H1 (cell line): ENCODE measurements around the gene CALD1. TPM values are rescaled to one million over a fixed set of nuclear protein-coding genes. Genes with fewer than 3 reads are reported as not detected.

ENCODE experiments used
- CTBP2 ChIP-seq: IDR thresholded peaks from 2 replicates; pipeline ENCODE4 v1.7.0; 2011; ENCODE audit warnings: borderline replicate concordance, mild to moderate bottlenecking, moderate library complexity, mixed read lengths, low read length; ENCODE audit not compliant: insufficient read depth, insufficient read length
- RBBP5 ChIP-seq: IDR thresholded peaks from 2 replicates; pipeline ENCODE4 v1.7.1; 2012; ENCODE audit warnings: low read depth, mild to moderate bottlenecking, inconsistent platforms, low read length, moderate library complexity, borderline replicate concordance
- polyA plus RNA-seq, 7 experiments: library from polyadenylated mRNA; depleted of rRNA in 3 of 7; stranded (reverse) in 5 of 7; unstranded in 2 of 7; fragments of >200 nt in 5 of 7; fragments of 200-250 nt in 2 of 7; gene quantifications; 1 replicate in 5 of 7; 2 replicates in 1 of 7; 4 replicates in 1 of 7; pipeline versions ENCODE4 v1.2.1 to v1.2.3, GENCODE V29; 2011 to 2013; ENCODE audit warnings: missing spikeins in 2 of 7, mixed read lengths in 2 of 7
- total RNA-seq: library from RNA; stranded (reverse); fragmentation: NEBNext Ultra II Directional; extraction: Animal tissue kit (Norgen Biotek cat#: 25700); gene quantifications from 2 replicates; pipeline ENCODE4 v1.2.1, GENCODE V29; 2021
- TF ChIP-seq, protein P1 (sequence below): fragments of 300-600 bp; sonication (generic); IDR thresholded peaks from 2 replicates; pipeline ENCODE4 v1.7.1; 2012; ENCODE audit warnings: low read length, moderate library complexity, mild to moderate bottlenecking, inconsistent platforms; ENCODE audit not compliant: insufficient replicate concordance

The CALD1 gene
- total and polyA plus RNA-seq, 2 of the 8 experiments (the other 6 are each of a cell fraction or from before 2014, with no cell fraction given) = 34.3 to 177 TPM

DNA sequence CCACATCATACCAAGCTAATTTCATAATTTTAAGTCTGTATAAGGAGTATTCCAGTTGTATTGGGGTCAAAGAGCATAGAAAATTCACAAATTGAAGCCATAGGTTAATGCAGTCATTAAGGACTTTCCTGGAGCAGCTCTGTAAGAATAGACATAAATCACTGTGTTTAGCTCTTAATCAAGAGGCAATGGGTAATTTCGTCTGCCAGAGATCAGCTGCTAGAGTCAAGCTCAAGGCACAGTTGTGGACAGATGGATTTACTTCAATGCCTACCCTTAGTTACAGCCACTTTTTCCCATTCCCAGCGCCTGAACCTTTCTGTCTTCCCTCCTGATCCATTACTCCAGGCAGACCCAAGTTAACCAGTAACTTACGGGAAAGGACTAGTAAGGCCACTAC, 166.3 kb downstream of the CALD1 start (continued):
- TF ChIP-seq, protein P1, sequence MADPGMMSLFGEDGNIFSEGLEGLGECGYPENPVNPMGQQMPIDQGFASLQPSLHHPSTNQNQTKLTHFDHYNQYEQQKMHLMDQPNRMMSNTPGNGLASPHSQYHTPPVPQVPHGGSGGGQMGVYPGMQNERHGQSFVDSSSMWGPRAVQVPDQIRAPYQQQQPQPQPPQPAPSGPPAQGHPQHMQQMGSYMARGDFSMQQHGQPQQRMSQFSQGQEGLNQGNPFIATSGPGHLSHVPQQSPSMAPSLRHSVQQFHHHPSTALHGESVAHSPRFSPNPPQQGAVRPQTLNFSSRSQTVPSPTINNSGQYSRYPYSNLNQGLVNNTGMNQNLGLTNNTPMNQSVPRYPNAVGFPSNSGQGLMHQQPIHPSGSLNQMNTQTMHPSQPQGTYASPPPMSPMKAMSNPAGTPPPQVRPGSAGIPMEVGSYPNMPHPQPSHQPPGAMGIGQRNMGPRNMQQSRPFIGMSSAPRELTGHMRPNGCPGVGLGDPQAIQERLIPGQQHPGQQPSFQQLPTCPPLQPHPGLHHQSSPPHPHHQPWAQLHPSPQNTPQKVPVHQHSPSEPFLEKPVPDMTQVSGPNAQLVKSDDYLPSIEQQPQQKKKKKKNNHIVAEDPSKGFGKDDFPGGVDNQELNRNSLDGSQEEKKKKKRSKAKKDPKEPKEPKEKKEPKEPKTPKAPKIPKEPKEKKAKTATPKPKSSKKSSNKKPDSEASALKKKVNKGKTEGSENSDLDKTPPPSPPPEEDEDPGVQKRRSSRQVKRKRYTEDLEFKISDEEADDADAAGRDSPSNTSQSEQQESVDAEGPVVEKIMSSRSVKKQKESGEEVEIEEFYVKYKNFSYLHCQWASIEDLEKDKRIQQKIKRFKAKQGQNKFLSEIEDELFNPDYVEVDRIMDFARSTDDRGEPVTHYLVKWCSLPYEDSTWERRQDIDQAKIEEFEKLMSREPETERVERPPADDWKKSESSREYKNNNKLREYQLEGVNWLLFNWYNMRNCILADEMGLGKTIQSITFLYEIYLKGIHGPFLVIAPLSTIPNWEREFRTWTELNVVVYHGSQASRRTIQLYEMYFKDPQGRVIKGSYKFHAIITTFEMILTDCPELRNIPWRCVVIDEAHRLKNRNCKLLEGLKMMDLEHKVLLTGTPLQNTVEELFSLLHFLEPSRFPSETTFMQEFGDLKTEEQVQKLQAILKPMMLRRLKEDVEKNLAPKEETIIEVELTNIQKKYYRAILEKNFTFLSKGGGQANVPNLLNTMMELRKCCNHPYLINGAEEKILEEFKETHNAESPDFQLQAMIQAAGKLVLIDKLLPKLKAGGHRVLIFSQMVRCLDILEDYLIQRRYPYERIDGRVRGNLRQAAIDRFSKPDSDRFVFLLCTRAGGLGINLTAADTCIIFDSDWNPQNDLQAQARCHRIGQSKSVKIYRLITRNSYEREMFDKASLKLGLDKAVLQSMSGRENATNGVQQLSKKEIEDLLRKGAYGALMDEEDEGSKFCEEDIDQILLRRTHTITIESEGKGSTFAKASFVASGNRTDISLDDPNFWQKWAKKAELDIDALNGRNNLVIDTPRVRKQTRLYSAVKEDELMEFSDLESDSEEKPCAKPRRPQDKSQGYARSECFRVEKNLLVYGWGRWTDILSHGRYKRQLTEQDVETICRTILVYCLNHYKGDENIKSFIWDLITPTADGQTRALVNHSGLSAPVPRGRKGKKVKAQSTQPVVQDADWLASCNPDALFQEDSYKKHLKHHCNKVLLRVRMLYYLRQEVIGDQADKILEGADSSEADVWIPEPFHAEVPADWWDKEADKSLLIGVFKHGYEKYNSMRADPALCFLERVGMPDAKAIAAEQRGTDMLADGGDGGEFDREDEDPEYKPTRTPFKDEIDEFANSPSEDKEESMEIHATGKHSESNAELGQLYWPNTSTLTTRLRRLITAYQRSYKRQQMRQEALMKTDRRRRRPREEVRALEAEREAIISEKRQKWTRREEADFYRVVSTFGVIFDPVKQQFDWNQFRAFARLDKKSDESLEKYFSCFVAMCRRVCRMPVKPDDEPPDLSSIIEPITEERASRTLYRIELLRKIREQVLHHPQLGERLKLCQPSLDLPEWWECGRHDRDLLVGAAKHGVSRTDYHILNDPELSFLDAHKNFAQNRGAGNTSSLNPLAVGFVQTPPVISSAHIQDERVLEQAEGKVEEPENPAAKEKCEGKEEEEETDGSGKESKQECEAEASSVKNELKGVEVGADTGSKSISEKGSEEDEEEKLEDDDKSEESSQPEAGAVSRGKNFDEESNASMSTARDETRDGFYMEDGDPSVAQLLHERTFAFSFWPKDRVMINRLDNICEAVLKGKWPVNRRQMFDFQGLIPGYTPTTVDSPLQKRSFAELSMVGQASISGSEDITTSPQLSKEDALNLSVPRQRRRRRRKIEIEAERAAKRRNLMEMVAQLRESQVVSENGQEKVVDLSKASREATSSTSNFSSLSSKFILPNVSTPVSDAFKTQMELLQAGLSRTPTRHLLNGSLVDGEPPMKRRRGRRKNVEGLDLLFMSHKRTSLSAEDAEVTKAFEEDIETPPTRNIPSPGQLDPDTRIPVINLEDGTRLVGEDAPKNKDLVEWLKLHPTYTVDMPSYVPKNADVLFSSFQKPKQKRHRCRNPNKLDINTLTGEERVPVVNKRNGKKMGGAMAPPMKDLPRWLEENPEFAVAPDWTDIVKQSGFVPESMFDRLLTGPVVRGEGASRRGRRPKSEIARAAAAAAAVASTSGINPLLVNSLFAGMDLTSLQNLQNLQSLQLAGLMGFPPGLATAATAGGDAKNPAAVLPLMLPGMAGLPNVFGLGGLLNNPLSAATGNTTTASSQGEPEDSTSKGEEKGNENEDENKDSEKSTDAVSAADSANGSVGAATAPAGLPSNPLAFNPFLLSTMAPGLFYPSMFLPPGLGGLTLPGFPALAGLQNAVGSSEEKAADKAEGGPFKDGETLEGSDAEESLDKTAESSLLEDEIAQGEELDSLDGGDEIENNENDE = no peak
- TF ChIP-seq RBBP5 = no peak
- TF ChIP-seq CTBP2 = no peak
